ENCODE measurements around the gene TOB1. TPM values are rescaled to one million over a fixed set of nuclear protein-coding genes. Genes with fewer than 3 reads are reported as not detected.

Gene TOB1
- total RNA-seq, 3 donors from 2014 or later (not counting 1 experiment from before 2014, with no cell fraction given), result 51.1 to 123 (median 110) TPM

DNA sequence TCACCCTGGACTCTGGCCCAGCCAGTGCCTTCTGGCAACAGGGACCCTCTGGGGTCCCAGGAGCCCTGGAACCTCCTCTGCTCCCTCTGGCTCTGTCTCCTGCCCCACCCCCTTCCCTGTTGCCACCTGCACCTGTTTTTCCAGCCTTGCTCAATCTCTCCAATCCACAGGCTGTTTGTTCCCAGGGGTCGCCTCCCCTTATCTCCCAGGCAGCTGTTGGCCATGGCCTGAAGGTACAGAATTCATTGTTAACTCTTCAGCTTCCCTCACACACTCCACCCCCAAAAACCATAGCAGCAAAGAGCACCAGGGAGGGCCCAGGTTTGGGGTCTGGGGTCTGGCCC, 39.3 kb upstream of the TOB1 start:
- Histone ChIP-seq H3K4me1 (ENCODE audit: control insufficient read depth, insufficient read depth, low read length) (peaks cover 45% of the 10 kb centered on the region), H3K9me3 (ENCODE audit: control insufficient read depth, insufficient read depth, low read length) (no peaks in the 10 kb centered on the region), H3K4me3 (ENCODE audit: low read length) (no peak overlapping the region), H3K36me3 (ENCODE audit: control insufficient read depth, insufficient read depth, low read length) (no peaks in the 10 kb centered on the region), H3K27ac (ENCODE audit: low read length) (peak overlapping the region; percentile 76), H3K27me3 (ENCODE audit: control insufficient read depth, insufficient read depth, low read length) (no peaks in the 10 kb centered on the region)
- no peak overlapping the region for H3K4me3 Mint-ChIP-seq
- H3K9me3 Mint-ChIP-seq, result no peaks in the 10 kb centered on the region
- H3K27me3 Mint-ChIP-seq (ENCODE audit: low read depth in 2 of 2), result peaks cover 6 to 8% of the 10 kb centered on the region in 2 donors
- H3K36me3 Mint-ChIP-seq, result no peaks in the 10 kb centered on the region
- TF ChIP-seq, protein P1, sequence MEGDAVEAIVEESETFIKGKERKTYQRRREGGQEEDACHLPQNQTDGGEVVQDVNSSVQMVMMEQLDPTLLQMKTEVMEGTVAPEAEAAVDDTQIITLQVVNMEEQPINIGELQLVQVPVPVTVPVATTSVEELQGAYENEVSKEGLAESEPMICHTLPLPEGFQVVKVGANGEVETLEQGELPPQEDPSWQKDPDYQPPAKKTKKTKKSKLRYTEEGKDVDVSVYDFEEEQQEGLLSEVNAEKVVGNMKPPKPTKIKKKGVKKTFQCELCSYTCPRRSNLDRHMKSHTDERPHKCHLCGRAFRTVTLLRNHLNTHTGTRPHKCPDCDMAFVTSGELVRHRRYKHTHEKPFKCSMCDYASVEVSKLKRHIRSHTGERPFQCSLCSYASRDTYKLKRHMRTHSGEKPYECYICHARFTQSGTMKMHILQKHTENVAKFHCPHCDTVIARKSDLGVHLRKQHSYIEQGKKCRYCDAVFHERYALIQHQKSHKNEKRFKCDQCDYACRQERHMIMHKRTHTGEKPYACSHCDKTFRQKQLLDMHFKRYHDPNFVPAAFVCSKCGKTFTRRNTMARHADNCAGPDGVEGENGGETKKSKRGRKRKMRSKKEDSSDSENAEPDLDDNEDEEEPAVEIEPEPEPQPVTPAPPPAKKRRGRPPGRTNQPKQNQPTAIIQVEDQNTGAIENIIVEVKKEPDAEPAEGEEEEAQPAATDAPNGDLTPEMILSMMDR (IDR thresholded peaks at IDR 0.05), result no peak
- H3K4me1 Mint-ChIP-seq, result peaks cover 16 to 33% of the 10 kb centered on the region in 2 donors
- peak overlapping the region in 1 of 2 donors; percentile 8 for H3K27ac Mint-ChIP-seq
- 90% methylated on average over 1 of the region's 1 CpG for WGBS (ENCODE audit: insufficient coverage)
- no peak for DNase-seq
- intact Hi-C loops (cut with micrococcal nuclease), result no loop called here
- ATAC-seq, result no peak

DNA sequence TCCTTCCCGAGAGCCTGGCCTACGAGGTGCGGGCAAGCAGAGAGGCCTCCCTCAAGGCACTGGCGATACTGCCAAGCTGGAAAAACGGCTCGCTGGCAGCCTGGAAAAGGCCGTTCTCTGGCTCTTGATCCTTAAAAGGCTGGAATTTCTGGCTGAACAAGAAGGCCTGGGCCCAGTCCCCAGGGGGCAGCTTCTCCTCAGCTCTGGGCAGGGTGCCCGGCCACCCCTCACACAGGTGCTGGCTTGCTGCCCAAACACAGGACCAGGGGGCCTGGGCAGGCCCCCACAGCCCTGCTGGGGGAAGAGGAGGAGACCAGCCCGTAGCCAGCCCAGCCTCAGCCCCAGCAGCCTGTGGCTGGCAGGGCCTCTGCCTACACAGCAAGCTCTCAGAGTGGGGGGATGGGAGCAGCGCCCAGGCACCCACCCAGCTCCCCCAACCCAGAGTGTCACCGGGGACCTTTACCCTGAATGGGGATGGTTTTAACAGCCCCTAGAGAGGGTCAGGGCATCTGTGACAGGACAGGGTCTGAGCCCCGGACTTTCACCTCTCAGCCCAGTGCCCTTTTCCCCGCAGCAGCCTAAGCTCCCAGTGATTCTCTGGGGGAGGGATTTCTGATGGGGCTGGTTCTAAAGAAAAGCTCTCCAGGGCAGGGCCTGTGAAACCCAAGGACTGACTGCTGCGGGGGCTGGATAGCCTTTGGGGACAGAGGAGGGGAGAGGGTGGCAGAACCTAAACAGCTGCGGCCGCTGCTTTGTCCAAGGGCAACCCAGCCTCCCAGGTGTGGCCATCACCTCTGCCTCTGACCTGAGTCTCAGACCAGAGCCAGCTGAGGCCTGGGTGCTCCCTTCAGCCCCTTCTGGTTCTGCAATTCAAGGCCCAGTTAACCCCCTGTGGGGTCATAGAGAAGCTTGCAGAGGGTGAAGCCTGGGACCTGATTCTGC, 38.6 kb upstream of the TOB1 start:
- Mint-ChIP-seq H3K4me3 (no peak overlapping the region), H3K27ac (peak overlapping the region in 1 of 2 donors; percentile 8), H3K4me1 (peaks cover 10 to 32% of the 10 kb centered on the region in 2 donors), H3K27me3 (ENCODE audit: low read depth in 2 of 2) (peaks cover 6 to 13% of the 10 kb centered on the region in 2 donors), H3K36me3 (no peaks in the 10 kb centered on the region), H3K9me3 (no peaks in the 10 kb centered on the region)
- Histone ChIP-seq H3K27me3 (ENCODE audit: control insufficient read depth, insufficient read depth, low read length) (no peaks in the 10 kb centered on the region), H3K27ac (ENCODE audit: low read length) (peak overlapping the region; percentile 76), H3K4me3 (ENCODE audit: low read length) (no peak overlapping the region), H3K9me3 (ENCODE audit: control insufficient read depth, insufficient read depth, low read length) (no peaks in the 10 kb centered on the region), H3K4me1 (ENCODE audit: control insufficient read depth, insufficient read depth, low read length) (peaks cover 40% of the 10 kb centered on the region), H3K36me3 (ENCODE audit: control insufficient read depth, insufficient read depth, low read length) (no peaks in the 10 kb centered on the region)
- WGBS (ENCODE audit: insufficient coverage), result 83% methylated on average over 16 of the region's 16 CpGs
- intact Hi-C loops (cut with micrococcal nuclease), result no loop called here
- ATAC-seq (no peak), DNase-seq (no peak)
- TF ChIP-seq, protein P1 (IDR thresholded peaks at IDR 0.05), result no peak

DNA sequence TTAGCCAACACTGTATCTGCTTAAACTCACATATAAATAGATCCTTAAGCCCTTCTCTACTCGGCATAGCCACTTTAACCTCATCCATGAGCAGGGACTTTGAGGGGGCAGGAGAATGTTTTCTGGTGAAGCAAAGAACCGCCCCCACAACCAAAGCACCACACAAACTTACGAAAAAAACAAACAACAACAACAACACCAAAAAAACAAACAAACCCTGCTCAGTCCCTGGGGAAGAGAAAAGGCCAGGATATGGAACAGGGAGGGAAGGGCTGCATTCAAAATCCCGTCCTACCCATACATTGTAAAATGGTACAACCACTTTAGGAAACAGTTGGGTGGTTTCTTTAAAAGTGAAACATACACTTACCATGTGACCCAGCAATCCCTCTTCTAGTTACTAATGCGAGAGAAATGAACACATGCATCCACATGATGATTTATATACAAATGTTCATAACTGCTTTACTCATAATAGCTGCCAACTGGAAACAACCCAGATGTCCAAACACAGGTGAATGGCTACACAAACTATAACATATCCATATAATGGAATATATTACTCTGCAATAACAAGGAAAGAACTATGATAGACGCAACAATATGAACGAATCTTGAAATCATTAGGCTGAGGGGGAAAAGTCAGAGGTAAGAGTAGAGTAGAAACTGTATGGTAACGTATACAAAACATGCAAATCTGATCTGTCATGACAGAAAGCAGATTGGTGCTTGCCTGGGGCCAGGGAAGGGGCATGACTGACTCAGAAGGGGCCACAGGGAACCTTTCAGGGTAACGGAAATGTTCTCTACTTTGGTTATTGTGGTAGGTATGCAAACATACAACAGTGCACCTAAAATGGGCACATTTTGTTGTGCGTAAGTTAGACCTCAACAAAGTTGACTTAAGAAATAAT, 37.7 kb upstream of the TOB1 start:
- peaks cover 30% of the 10 kb centered on the region for H3K4me1 ChIP-seq (ENCODE audit: control insufficient read depth, insufficient read depth, low read length)
- ATAC-seq (no peak), DNase-seq (peak in 1 of 2 donors; percentile 69)
- Mint-ChIP-seq H3K9me3 (no peaks in the 10 kb centered on the region), H3K27ac (no peak overlapping the region), H3K27me3 (ENCODE audit: low read depth in 2 of 2) (peaks cover 6 to 14% of the 10 kb centered on the region in 2 donors), H3K36me3 (no peaks in the 10 kb centered on the region), H3K4me1 (peaks cover 2 to 24% of the 10 kb centered on the region in 2 donors), H3K4me3 (no peak overlapping the region)
- no peaks in the 10 kb centered on the region for H3K9me3 ChIP-seq (ENCODE audit: control insufficient read depth, insufficient read depth, low read length)
- H3K27ac ChIP-seq (ENCODE audit: low read length), result peak overlapping the region; percentile 76
- H3K4me3 ChIP-seq (ENCODE audit: low read length), result no peak overlapping the region
- 82% methylated on average over 5 of the region's 10 CpGs for WGBS (ENCODE audit: insufficient coverage)
- H3K36me3 ChIP-seq (ENCODE audit: control insufficient read depth, insufficient read depth, low read length), result no peaks in the 10 kb centered on the region
- intact Hi-C loops (cut with micrococcal nuclease), result no loop called here
- TF ChIP-seq, protein P1 (IDR thresholded peaks at IDR 0.05), result no peak
- H3K27me3 ChIP-seq (ENCODE audit: control insufficient read depth, insufficient read depth, low read length), result no peaks in the 10 kb centered on the region
